GM21447 (cell line): Measurements from ENCODE around the gene NR3C2.

Experiments used
- ATAC-seq: cut with Tn5 transposase; IDR thresholded peaks from one replicate; pipeline ENCODE4 v1.9.1; 2021; ENCODE audit not compliant: unreplicated experiment

NR3C2 gene

DNA sequence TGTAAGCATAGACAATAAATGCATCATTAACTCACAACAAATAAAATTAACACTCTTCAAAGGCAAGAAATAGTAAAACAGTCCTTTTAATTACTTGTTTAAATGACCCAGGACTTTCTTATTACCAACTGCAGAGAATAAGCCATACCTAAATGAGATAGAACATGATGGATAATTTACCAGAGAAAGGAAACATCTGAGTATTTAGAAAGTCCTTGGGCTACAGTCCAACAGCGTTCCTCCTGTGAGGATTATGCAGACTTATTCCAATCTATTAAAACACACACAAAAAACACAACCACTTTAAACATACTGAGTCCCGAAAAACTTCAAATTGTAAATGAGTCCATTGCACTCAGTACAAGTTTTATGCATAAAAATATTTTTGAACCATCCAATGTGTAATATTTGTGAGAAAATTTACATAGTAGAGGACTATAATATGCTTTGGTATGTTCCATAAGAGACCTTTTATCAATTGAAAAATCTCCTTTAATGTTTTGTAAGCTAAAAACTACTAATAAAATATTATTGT lies 129.2 kb downstream of the NR3C2 start:
- ATAC-seq: no peak

- ATAC-seq: no peak
These were observed 130.7 kb downstream of the NR3C2 start for GRCh38 chr4:148311526-148311925.

DNA sequence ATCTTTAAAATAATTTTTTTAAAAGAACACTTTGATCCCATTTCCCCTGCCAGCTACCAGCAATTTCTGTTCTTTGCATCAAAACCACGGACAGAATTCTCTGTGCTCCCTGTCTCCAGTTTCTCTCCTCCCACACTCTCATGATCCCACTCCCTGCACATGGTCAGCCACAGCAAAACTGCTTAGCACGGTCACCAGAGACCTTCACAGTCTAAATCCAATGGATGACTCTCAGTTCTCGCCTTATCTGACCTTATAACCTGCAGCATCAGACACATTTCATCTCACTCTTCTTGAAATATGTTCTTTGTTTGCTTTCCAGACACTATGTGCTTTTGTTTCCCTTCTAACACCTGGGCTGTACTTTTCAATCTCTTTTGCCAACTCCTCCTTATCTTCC lies 131.5 kb downstream of the NR3C2 start:
- ATAC-seq: no peak

- no peak for ATAC-seq
These were observed 136.5 kb downstream of the NR3C2 start for GRCh38 chr4:148305751-148306150.

DNA sequence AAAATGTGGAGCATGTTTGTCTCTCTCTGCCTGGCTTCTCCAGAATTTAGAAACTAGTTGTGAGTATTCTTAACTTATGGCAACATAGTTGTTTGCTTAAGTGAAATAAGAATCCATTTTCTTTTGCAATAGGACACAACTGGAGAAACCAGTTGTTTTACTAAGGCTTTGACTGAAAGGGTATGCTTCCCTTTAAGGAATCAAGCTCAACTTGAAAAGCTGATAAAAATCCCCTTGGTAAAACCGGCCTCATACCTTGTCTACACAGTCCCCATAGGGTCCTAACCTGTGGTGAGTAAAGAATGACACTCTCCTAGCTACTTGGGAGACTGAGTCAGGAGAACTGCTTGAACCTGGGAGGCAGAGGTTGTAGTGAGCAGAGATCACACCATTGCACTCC lies 139.8 kb downstream of the NR3C2 start:
- no peak for ATAC-seq

- no peak for ATAC-seq
These were observed 141.3 kb downstream of the NR3C2 start for GRCh38 chr4:148300877-148301276.

DNA sequence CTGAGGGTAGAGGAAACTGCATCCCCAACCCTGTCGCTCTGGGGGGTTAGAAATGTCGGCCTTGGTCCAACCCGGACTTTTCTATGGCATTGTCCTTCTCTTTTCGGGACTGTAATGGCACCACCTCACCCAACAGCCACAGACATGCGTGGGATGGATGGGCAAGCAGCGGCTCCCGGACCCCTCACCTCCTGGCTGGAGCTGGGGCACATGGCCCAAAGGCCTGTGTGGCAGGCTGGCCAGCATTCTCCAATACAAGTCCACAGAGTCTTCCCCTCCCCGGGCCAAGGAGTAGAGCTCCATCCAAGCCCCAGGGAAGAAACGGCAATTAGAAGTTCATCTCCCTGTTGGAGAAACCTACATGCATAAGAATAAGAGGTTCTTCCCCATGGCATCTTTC lies 142.9 kb downstream of the NR3C2 start:
- no peak for ATAC-seq

GRCh38 chr4:148296498-148296897 lies 145.7 kb downstream of the NR3C2 start:
- ATAC-seq: no peak

DNA sequence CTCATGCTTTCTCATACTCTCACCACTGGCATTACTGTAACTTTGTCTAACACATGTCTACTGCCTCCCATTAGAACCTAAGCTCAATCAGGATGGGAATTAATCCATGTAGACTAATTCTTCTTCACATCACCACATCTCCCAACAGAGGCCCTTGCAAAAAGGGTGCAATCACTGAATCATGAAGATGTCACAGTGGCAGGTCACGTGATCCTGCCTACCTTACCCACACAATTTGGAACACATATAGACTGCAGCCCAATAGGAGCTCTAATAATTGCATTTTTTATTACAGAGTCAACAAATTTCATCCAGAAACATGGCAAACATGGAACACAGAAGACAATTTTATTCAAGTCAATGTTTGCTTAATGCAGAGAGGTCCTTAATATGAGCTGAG lies 146.6 kb downstream of the NR3C2 start:
- ATAC-seq: no peak

- no peak for ATAC-seq
These were observed 148.6 kb downstream of the NR3C2 start for GRCh38 chr4:148293571-148293970.

DNA sequence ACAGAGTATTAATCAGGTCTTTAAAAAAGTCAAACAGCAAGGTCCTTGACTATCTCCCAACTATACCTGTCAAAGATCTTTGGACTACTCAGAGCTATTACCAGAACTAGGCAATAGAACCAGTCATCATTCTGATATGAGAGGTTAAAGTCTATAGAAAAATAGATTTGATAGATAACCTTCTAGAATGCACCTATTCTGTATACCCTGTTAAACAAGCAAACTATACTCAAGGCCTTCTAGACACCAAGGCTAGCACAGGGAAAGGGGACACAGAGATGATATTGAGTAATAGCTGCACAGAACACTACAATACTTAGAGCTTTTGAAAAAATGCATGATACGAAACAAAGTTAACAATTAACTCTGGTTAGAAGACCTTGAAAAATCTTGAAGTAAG lies 149.5 kb downstream of the NR3C2 start:
- no peak for ATAC-seq

DNA sequence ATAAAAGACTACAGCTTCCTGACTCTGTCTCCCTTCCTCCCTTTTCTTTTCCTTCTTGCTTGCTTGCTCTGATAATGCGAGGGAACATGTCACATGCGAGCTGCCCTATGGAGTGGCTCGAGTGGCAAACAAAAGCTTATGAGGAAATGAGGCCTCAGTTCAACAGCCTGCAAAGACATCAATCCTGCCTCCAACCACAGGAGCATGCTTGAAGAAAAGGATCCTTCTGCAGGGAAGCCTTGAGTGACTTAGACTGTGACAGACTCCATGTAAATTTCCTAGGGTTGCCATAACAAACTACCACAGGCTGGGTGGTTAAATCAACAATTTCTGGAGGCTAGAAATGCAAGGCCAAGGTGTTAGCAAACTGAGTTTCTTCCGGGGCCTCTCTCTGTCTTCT lies 152.5 kb downstream of the NR3C2 start:
- no peak for ATAC-seq

DNA sequence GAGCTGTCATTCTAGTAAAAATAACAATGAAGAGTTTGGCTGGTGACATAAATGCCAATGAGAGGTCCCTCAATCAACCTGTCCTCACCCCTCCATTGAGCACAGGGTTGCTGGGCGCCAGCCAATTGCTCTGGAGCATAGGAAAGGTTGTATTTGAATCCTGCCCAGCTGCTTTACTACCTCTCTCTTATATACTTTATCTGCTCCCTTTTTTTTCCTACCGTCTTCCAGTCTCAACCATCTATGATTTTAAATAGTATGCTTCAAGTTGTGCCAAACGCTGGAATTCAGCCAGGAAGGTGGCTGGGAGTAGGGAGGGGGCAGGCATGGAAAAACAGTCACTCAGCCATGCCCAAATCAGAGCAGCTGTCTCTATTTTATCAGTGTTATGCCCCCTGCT lies 153.8 kb downstream of the NR3C2 start:
- no peak for ATAC-seq

GRCh38 chr4:148287111-148287510 lies 155.1 kb downstream of the NR3C2 start:
- no peak for ATAC-seq

DNA sequence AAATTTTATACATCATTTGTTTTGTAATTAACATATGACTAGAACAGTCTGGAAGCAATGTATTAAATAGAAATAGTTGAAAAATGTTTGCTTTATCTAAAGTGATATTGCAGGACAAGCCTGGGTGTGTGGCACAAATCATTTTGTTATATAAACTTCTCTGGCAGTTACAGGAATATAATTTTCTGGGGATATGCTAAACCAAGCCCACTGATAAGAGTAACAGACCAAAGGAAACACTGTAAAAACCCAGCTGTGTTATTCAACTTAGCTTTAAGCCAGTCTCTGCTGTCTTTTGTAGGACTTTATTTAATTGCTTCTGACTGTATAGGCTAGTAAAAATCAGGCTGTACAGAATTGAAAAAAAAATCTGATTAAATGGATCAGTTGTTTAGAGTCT lies 156.2 kb downstream of the NR3C2 start:
- no peak for ATAC-seq

DNA sequence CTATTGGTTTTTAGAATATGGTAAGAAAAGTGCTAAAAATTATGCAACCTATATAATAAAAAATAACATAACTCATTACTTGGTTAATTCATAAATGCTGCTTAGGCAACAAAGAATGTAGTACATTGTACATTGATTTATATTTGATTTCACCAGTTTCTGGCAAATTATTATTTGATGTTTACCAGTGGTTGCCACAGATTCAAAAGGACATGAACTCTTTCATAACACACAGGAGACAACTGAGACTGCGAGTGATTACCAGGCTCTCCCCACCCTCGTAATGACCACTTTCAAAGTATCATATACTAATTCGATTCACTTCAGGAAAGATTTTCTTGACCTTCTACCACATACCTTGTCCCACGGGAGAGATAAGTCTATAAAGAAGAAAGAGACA lies 158.5 kb downstream of the NR3C2 start:
- ATAC-seq: no peak

- ATAC-seq: no peak
These were observed 163.9 kb downstream of the NR3C2 start for GRCh38 chr4:148278310-148278709.

DNA sequence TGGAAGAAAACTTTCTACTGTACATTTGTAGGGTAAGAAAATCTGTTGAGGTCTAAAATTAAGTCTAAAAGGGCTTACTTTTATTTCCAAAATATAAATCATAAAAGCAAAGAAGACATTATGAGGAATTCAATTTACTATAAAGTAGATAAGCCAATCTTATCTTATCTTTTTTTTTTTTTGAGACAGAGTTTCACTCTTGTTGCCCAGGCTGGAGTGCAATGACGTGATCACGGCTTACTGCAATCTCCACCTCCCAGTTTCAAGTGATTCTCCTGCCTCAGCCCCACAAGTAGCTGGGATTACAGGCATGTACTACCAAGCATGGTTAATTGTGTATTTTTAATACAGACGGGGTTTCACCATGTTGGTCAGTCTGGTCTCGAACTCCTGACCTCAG lies 166.9 kb downstream of the NR3C2 start:
- no peak for ATAC-seq

GRCh38 chr4:148273501-148273986 lies 168.7 kb downstream of the NR3C2 start:
- no peak for ATAC-seq

DNA sequence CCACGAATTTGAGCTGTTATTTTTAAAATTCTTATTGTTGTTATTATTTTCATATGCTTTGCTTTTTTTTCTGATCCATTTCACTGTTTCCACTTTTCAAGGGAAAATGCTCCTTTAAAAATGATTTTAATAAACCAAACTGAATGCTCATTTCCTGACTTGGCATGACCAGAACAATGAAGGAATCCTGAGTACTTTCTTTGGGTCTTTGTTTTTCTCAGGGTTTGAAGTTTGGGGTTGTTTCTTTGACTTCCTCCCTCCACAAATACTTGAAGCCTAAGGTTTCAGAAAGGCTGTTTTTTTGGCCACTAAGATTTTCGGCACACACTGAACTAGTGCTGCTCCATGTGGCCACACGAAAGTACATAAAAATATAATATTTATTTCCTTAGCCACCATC lies 171.0 kb downstream of the NR3C2 start:
- ATAC-seq: no peak

DNA sequence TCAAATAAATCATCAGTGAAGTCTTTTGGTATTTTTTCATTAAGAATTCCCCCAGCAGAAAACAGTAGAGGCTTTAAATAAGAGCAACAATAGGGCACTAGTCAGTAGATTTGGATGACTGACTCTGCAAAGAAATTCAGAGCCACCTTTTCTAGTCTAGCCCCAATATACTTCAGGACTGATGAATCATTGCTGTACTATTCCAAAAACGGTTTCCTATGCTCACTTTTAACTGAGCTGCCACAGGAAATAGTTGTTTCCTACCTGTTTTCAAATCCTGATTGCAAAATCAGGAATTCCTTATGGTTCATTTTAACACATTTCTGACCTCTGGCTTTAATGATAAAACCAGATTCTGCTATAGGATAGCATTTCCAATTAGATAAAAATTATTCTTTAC lies 171.6 kb downstream of the NR3C2 start:
- ATAC-seq: no peak

DNA sequence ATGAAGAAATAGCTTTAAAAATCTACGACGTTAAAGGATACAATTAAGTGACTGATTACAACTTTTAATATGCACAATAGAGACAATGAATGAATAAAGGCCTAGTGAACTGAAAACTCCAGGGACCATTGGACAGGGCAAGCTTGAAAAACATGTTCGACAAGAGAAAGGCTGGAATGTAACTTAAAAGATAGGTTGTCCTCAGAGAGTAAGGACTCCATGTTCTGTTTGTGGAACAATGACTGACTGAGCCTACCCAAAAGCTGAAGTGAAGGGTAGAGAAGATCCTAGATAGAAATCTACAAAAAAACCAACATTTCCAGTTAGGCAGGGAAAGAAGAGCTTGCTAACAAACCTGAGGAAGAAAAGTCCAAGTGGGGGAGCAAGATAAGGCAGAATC lies 173.4 kb downstream of the NR3C2 start:
- no peak for ATAC-seq

GRCh38 chr4:148266921-148267320 lies 175.3 kb downstream of the NR3C2 start:
- no peak for ATAC-seq

- ATAC-seq: no peak
These were observed 176.0 kb downstream of the NR3C2 start for GRCh38 chr4:148266240-148266639.
